Measurements from ENCODE around the gene CADM1.

The CADM1 gene

DNA sequence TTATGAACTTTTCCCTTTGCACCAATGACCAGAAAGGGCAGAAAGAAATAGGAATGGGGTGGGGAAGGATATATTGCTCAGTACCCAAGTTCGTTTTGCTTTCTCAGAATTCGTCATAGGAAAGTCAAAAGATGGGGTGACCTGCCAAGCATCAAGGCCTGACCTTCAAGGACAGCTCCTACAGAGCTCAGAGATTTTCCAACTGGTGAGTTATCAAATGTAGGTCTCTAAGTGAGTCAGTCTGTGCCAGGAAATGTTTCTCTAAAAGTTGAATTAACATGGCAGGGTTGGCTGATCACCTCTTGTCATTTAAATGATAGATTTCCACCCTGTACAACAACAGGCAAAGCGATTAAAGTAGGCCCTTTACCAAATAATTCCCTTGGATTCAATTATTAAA, 307.2 kb downstream of the CADM1 start:
- no peak for DNase-seq

- no peak for DNase-seq
Measured at GRCh38 chr11:115194802-115195110, 309.5 kb downstream of the CADM1 start.

- no peak for DNase-seq
Measured at GRCh38 chr11:115193914-115194801, 310.1 kb downstream of the CADM1 start.

DNA sequence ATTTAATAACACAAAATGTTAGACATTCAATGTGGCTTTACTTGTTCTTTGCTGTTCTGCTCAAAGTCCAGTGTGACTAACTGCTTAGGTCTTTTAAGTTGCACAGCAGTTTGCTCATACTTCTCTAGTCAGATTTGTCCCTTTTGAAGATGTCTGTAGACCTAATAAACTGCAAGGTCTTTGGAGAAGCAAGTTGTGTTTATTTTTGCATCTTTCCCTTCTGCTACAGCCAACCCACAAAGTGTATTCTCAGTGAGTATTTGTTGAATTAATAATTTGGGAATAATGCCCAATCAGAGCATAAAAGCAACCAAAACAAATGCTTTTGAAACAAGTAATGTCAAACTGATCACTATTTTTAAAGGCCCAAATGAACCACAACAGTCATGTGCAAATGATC, 312.5 kb downstream of the CADM1 start:
- no peak for DNase-seq

DNA sequence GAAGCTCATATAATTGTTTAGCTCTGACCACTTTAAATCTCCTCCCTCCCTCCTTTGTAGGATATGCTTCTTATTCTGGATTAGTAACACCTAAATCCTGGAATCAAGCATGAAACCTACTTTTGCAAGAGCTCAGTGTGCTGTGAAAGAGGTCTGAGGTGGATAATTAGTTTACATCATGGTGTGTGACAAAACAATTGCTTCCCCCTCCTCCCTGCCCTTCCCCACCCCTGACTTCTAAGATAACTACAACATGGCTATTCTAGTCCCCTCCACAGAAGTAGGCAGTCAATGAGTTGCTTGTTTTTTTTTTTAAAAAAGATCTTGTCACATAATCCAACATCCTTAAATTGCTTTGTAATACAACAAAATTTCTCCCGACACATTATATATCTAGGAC, 314.0 kb downstream of the CADM1 start:
- DNase-seq, result no peak

- no peak for DNase-seq
Measured at GRCh38 chr11:115188898-115189278, 315.3 kb downstream of the CADM1 start.

- no peak for DNase-seq
Measured at GRCh38 chr11:115188188-115188897, 315.9 kb downstream of the CADM1 start.

GRCh38 chr11:115185931-115186330, 318.3 kb downstream of the CADM1 start:
- DNase-seq, result no peak

DNA sequence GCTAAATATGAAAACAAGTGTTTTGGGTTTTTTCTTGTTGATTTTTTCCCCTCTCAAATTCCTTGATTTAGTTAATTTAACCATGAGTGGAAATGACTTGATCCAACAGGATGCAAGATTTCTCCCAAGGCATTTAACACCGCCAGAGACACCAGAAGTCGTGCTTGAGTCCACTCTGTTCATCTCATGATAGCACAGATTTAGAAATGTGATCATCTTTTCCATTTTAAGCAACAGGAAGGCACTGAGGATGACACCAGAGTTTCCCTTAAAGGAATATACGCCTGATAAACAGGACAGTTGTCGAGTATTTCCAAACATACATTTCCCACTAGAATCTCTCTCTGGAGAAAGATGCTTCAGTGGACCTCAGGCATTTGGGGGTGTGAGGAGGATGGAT, 318.7 kb downstream of the CADM1 start:
- DNase-seq, result no peak

DNA sequence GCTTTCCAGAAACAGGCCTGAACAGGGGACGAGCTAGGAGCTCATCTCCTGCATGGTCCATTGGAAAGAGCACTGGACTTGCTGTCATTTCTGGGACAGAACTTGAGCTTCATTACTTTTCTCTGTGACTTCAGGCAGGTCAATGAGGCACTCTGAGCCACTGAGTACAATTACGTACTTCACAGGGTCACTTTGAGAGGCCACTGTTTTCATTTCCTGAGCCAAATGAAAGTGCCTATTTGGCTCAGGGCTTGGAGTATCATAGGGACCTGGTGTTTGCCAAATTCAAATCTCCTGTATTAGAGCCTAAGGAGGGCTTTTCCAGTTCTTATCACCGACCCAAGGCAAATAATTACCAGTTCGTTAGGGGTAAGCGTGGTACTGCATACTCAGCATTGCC, 319.3 kb downstream of the CADM1 start:
- DNase-seq, result no peak

DNA sequence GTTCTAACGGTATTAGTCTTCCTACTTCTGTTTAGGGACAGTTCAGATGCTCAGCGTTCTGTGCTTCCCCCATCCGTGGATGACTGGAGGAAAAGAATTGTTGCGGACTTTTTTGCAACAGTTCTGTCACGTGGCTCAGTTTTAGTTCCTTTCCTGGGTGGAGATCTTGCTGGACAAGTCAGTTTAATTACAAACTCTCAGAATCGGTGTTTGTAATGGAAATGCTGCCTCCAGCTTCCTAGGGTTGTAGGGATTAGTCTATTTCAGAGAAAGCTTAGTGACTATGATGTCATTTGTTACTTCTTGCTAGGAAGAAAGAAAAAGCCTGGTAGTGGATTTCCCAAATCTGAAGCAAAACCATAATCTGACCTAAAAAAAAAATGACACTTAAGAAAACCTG, 320.4 kb downstream of the CADM1 start:
- DNase-seq, result no peak

DNA sequence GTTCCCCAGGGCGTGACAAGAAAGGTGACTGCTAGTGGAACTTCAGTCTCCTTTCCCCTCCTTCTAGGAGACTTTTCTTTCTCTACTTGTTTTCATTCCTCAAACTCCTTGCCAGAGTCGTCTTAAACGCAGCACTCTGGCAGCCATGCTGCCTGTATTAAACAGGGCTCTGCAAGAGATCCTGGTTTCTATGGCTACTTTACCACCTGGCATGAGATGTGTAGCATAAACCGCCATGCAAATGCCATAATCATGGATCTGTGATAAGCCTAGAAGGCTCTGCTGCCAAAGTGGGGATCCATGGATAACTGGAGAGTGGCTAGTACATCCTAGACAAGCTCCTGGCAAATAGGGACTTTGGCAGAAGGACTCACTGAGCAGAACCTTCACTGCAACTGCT, 321.1 kb downstream of the CADM1 start:
- DNase-seq, result no peak

DNA sequence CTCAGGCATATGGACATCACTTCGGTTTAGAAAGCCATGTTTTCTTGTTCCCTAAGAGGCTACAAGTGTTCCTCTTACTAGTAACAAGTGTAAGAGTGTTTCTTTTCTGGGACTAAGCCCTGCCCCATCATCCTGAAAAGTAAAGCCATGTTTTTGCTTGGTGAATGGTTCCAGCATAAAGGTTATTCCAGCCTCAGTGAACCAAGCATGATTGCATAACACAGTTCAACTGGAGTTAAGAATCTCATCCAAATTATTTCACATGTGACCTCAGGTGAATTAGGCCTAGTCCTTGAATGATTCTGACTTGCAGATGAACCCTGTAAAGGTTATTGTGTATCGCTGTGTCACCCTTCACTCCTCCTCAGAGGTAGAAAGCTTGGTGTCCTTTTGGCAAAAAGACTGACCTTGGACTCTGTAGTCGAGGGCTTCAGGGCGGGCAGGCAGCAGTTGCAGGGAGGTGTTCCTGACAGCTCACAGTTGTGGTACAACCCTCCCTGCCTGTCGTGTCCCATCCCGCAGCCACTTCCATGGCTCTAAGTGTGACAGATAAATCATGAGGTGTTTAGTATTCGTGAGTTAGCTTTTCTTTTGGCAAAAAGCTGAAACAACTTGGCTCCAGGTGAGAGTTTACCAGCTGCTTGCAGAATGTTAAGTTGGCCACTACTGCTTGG, 321.8 kb downstream of the CADM1 start:
- no peak for DNase-seq

DNA sequence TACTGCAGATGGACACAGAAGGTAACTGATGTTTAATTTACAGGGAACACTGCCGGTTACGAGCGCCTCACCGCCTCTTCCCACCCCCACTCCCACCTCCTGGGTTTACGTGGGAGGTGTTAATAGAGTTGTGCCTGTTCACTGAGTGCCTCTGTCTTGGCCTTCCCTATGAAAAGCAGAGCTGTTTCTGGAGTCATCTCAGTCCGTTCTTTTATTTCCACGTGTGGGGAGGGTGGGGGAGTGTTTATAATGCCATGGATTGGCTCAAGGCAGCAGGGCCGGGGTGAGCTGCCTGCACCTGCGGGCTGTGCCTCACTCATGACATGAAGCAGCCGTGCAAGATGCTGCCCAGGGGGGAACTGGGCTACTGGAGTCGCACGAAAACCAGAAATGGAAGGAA, 322.7 kb downstream of the CADM1 start:
- DNase-seq, result no peak

- no peak for DNase-seq
Measured at GRCh38 chr11:115180272-115180671, 323.9 kb downstream of the CADM1 start.

DNA sequence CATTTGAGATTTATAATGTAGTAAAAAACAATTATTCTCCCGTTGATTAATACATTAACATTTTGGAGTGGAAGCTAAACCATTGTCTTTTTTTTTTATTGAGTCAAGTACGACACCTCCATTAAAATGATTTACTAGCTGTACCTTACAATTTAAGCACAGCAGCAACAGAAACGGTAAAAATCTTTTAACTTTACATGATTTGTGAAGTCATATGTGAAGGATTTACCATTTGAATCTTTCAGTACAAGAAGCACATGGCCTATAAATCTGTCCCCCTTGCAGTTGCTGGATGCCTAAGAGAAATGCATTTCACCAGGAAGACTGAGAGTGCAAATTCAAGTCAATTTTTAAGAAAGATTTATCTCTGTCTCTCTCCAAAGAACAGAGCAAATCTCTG, 324.6 kb downstream of the CADM1 start:
- DNase-seq, result no peak

DNA sequence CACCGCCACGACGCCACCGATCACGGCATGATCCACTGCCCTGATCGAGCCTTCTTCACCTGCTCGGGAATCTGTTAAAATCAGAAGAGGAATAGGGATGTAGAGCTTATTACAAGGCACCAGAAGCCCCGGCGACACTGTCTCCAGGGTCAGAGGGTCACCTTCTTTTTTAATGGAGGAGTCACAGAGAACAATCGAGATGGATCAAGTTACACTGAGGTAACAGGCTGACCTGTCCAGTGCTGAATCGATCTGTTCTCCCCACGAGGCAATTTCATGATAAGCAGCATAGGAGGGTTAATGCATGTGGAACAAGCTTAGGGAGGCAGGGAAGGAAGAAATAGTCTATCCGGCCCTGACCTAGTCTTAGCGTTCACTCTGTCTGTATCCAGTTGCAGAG, 325.5 kb downstream of the CADM1 start:
- no peak for DNase-seq

DNA sequence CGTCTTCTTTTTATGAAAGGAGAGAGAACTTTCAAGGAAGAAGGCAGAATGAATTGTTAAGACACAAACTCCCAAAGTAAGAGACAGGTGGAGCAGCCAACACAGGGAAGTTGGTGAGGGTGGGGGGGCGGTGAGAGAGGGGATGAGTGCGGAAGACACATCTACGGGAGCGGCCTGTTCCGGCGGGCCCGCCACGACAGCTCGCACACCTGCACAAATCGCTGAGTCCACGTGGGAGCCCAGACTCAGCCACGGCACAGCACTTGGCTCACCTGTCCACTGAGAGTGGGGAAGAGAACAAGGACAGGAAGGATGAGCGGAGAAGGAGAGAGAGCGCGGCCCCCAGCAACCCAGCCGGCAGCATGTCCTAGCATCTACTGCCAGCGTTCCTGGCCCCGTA, 331.1 kb downstream of the CADM1 start:
- DNase-seq, result no peak

- DNase-seq, result peak; percentile 12
Measured at GRCh38 chr11:115170133-115170815, 333.9 kb downstream of the CADM1 start.

DNA sequence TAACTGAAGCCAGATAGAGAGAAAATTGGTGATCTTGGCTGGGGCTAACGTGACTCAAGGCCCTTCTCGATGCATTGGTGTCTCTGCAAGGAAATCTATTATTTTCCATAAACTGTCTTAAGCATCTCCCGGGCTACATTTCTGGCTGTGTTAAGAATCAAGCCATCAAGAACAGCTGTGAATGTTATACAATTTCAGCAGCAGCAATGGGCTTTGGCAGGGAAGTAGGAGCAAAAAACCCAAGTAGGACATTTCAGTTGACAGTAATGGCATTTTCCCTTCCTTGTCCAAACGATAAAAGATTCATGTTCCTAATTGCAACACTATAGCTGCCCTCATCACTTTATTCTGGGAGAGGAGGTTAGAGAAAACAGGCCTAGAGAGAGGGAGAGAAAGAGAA, 335.0 kb downstream of the CADM1 start:
- DNase-seq, result no peak

- DNase-seq, result no peak
Measured at GRCh38 chr11:115168686-115169085, 335.5 kb downstream of the CADM1 start.

DNA sequence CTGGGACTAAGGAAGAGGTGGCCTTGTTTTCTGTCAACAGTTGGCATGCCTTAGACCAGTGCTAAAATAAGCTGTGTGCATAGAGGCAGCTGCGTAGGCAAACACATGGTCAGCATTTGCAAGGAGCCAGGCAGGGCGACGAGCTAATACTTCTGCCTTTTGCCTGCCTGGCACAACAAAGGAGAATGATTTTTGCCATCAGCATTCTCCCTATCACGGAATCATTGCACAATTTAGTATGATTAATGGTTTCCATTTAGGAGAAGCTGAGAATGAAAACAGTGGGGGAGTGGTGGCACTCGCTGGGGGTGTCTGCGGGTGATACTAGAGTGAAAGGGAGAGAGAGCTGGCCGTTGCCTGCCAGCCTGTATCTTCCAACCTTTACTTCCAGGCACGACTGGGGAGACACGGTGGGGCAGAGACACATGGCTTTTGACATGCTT, 336.0 kb downstream of the CADM1 start:
- no peak for DNase-seq

GRCh38 chr11:115167456-115167855, 336.8 kb downstream of the CADM1 start:
- DNase-seq, result no peak
